Neural cell (in vitro differentiated cells): ENCODE data around the gene CPEB4.

Experiments
- CTCF ChIP-seq: fragments of 450-650 bp; IDR thresholded peaks from 2 replicates; pipeline ENCODE4 v1.5.1; 2014; ENCODE audit warnings: antibody characterized with exemption, mild to moderate bottlenecking, moderate library complexity; ENCODE audit not compliant: poor library complexity, severe bottlenecking
- EP300 ChIP-seq: fragments of 450-650 bp; conservative IDR thresholded peaks from 2 replicates; pipeline ENCODE4 v1.6.1; 2014; ENCODE audit warnings: antibody characterized with exemption, mild to moderate bottlenecking, moderate library complexity; ENCODE audit not compliant: poor library complexity, severe bottlenecking
- POLR2AphosphoS5 ChIP-seq: IDR thresholded peaks from 2 replicates; pipeline ENCODE4 v1.6.1; 2012

GRCh38 chr5:173926359-173926758 is 38.2 kb downstream of the CPEB4 start:
- TF ChIP-seq CTCF: no peak
- no peak for TF ChIP-seq POLR2AphosphoS5
- TF ChIP-seq EP300: no peak
